Measurements from ENCODE around the gene THRAP3.
"Not testable (repeated sequence)": the region's sequence is repeated elsewhere in the genome, so short reads cannot be mapped to it uniquely, and the experiment has no call there.

GRCh38 chr1:36221901-36222300, 2.3 kb upstream of the THRAP3 start:
- not testable (repeated sequence) for TF ChIP-seq CTCF, POLR2A (IDR thresholded peaks at IDR 0.05)

Data from lower leg skin (tissue), 3 donors.